HFF-Myc (cell line): ENCODE measurements around the gene NMU.
"Not testable (repeated sequence)": the region's sequence is repeated elsewhere in the genome, so short reads cannot be mapped to it uniquely, and the experiment has no call there.

ENCODE experiments used
- DNase-seq: peaks from one replicate; pipeline ENCODE4 v3.0.0-alpha.2; 2011; ENCODE audit warnings: low read depth; ENCODE audit errors: extremely low read depth
- H3K4me3 ChIP-seq: replicated peaks from 2 replicates; pipeline ENCODE4 v1.5.1; 2011; ENCODE audit warnings: low read depth, mild to moderate bottlenecking, control low read depth, low read length
- TF ChIP-seq, protein P1 (sequence below): IDR thresholded peaks from 2 replicates; pipeline ENCODE4 v1.5.1; 2012; ENCODE audit warnings: mild to moderate bottlenecking, low read depth, low read length, control low read depth; ENCODE audit errors: missing control alignments

NMU gene

GRCh38 chr4:55635741-55636655 is at the start of gene NMU:
Gene NMU, minus strand, starts transcription at chr4:55636298. Its CDS starts 106 bp downstream, at chr4:55636192.
- no peak for DNase-seq
- 0 out of 2 replicates have a peak within 1 kb of the TSS, but pooled peaks have one; percentile 4 for H3K4me3 ChIP-seq
- TF ChIP-seq, protein P1, sequence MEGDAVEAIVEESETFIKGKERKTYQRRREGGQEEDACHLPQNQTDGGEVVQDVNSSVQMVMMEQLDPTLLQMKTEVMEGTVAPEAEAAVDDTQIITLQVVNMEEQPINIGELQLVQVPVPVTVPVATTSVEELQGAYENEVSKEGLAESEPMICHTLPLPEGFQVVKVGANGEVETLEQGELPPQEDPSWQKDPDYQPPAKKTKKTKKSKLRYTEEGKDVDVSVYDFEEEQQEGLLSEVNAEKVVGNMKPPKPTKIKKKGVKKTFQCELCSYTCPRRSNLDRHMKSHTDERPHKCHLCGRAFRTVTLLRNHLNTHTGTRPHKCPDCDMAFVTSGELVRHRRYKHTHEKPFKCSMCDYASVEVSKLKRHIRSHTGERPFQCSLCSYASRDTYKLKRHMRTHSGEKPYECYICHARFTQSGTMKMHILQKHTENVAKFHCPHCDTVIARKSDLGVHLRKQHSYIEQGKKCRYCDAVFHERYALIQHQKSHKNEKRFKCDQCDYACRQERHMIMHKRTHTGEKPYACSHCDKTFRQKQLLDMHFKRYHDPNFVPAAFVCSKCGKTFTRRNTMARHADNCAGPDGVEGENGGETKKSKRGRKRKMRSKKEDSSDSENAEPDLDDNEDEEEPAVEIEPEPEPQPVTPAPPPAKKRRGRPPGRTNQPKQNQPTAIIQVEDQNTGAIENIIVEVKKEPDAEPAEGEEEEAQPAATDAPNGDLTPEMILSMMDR = no peak

DNA sequence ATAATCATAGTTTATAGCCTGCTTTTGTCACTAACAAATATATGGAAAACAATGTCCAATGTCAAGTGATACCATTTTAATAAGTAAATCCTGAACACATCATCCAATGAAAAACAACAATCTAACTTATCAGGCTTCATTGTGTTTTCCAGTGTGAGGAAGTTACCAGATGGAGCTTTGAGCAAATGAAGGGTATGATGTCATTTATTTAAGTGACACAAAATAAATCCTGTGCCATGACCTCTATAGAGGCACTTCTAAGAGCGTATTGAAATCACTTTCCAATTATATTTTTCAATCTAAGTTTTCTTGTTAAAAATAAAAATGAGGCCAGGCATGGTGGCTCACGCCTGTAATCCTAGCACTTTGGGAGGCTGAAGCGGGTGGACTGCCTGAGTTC is 48.2 kb upstream of the NMU start:
- TF ChIP-seq, protein P1 = no peak
- no peak overlapping the region for H3K4me3 ChIP-seq
- DNase-seq = no peak

DNA sequence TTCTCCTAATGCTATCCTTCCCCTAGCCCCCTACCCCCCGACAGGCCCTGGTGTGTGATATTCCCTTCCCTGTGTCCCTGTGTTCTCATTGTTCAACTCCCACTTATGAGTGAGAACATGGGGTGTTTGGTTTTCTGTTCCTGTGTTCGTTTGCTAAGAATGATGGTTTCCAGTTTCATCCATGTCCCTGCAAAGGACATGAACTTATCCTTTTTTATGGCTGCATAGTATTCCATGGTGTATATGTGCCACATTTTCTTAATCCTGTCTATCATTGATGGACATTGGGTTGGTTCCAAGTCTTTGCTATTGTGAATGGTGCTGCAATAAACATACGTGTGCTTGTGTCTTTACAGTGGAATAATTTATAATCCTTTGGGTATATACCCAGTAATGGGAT is 46.7 kb upstream of the NMU start:
- H3K4me3 ChIP-seq, DNase-seq: not testable (repeated sequence)

DNA sequence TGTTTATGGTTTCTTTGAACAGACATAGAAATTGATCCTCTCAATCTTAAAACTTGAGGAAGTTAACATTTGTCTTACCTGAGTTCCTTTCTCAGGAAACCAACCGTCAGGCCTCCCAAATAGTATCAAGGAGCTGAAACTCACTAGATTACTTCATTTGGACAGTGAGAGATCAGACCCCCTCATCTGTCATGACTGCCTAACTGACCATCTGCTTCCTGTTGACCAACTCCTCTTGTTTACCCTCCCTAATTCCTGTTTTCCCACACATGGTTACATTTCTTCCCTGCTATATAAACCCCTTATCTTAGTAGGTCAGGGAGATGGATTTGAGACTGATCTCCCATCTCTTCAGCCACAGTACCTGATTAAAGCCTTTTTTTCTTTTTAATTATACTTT is 46.2 kb upstream of the NMU start:
- DNase-seq = no peak
- TF ChIP-seq, protein P1 = no peak
- no peak overlapping the region for H3K4me3 ChIP-seq

DNA sequence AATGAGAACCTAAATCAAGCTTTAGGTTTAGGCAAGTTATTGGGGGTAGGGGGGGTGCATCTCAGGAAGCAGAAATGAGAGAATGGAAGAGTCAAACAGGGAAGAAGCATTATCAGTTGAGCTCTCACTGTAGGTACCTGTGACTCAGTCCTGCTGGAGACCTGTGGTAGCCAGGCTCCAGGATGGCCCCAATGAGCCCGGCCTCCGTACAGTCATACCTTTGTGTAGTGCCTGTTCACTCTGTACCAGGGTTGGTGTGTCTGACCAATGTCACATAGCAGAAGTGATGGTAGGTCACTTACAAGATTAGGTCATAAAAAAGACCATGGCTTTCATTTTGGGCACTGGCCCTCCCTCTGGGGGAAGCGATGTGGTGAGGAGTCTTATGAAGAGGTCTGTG is 45.3 kb upstream of the NMU start:
- DNase-seq = no peak
- TF ChIP-seq, protein P1 = no peak
- no peak overlapping the region for H3K4me3 ChIP-seq

GRCh38 chr4:55675196-55675793 is 39.2 kb upstream of the NMU start:
- DNase-seq = no peak

DNA sequence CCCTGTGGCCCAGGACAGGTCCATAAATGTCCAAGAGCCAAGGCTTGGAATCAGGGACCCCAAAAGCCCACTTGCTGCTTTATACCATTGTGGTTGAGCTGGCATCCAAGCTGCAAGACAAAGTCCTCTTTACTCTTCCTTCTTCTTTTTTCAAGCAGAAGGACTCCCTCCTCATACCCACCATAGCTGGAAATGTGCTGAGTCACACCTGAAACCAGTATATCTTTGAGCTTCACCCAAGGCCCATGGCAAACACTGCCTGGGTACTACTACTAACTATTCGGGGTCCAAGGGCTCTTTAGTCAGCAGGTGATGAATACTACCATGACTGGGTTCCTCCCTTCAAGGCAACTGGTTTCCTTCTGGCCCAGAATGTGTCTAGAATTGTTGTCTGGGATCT is 37.3 kb upstream of the NMU start:
- no peak overlapping the region for H3K4me3 ChIP-seq
- DNase-seq = no peak
- TF ChIP-seq, protein P1 = no peak

More at GRCh38 chr4:55675196-55675793, 39.2 kb upstream of the NMU start:
- TF ChIP-seq, protein P1 = no peak
- H3K4me3 ChIP-seq = no peak overlapping the region
